ENCODE data around the gene GLRX.

The GLRX gene

GRCh38 chr5:95841914-95842812 lies 19.6 kb upstream of the GLRX start:
- ChIA-PET CTCF (interaction anchor here (0.6 to 1.0 kb wide), 3 partner anchors 29 to 61 kb away, joined by 3 to 6 read pairs (median 4); no protein-coding TSS in a partner anchor), POLR2A (interaction anchor here (1.5 kb wide), 1 partner anchor 195 kb away, joined by 4 read pairs; the partner anchor contains the start of gene RFESD)
- TF ChIP-seq ZNF384 (IDR thresholded peaks at IDR 0.05) (no peak), FOXK2 (IDR thresholded peaks at IDR 0.05) (no peak), SUZ12 (IDR thresholded peaks at IDR 0.05) (no peak), TARDBP (IDR thresholded peaks at IDR 0.05) (no peak), CTBP1 (IDR thresholded peaks at IDR 0.05; ENCODE audit: borderline replicate concordance) (no peak), NFRKB (IDR thresholded peaks at IDR 0.05) (no peak), HDGF (IDR thresholded peaks at IDR 0.05; ENCODE audit: borderline replicate concordance) (no peak), L3MBTL2 (conservative IDR thresholded peaks at IDR 0.05) (no peak), ELF4 (IDR thresholded peaks at IDR 0.05) (no peak), FOXM1 (IDR thresholded peaks at IDR 0.05; ENCODE audit: borderline replicate concordance) (no peak), PKNOX1 (IDR thresholded peaks at IDR 0.05) (no peak), SP1 (IDR thresholded peaks at IDR 0.05) (no peak), ARNT (IDR thresholded peaks at IDR 0.05) (no peak), FOXA1 (IDR thresholded peaks at IDR 0.05) (no peak), LEF1 (IDR thresholded peaks at IDR 0.05; ENCODE audit: borderline replicate concordance) (no peak), BHLHE40 (IDR thresholded peaks at IDR 0.05; ENCODE audit: borderline replicate concordance) (no peak)
- no peak for DNase-seq (ENCODE audit: extremely low spot score)

- CTCF ChIA-PET: interaction anchor here (0.8 kb wide), 1 partner anchor 60 kb away, joined by 4 read pairs; no protein-coding TSS in a partner anchor
- TF ChIP-seq BHLHE40 (IDR thresholded peaks at IDR 0.05; ENCODE audit: borderline replicate concordance) (no peak), NFRKB (IDR thresholded peaks at IDR 0.05) (no peak), ELF4 (IDR thresholded peaks at IDR 0.05) (no peak), ARNT (IDR thresholded peaks at IDR 0.05) (no peak), FOXM1 (IDR thresholded peaks at IDR 0.05; ENCODE audit: borderline replicate concordance) (no peak), FOXA1 (IDR thresholded peaks at IDR 0.05) (no peak), L3MBTL2 (conservative IDR thresholded peaks at IDR 0.05) (no peak), HDGF (IDR thresholded peaks at IDR 0.05; ENCODE audit: borderline replicate concordance) (no peak), ZNF384 (IDR thresholded peaks at IDR 0.05) (no peak), CTBP1 (IDR thresholded peaks at IDR 0.05; ENCODE audit: borderline replicate concordance) (no peak)
- DNase-seq (ENCODE audit: extremely low spot score): no peak
- POLR2A ChIA-PET: interaction anchor here (1.6 kb wide), 1 partner anchor 18 kb away, joined by 6 read pairs; the partner anchor contains the start of gene GLRX
These were observed 18.6 kb upstream of the GLRX start for GRCh38 chr5:95840956-95841705.

- DNase-seq (ENCODE audit: extremely low spot score): no peak
- TF ChIP-seq TARDBP (IDR thresholded peaks at IDR 0.05) (no peak), LEF1 (IDR thresholded peaks at IDR 0.05; ENCODE audit: borderline replicate concordance) (no peak)
- POLR2A ChIA-PET: interaction anchor here (1.6 kb wide), 1 partner anchor 16 kb away, joined by 6 read pairs; the partner anchor contains the start of gene GLRX
- CTCF ChIA-PET: no interaction called here
These were observed 17.1 kb upstream of the GLRX start for GRCh38 chr5:95839658-95840057.

- CTCF ChIA-PET: interaction anchor here (0.9 to 1.3 kb wide), 2 partner anchors 15 to 194 kb away, joined by 3 read pairs; no protein-coding TSS in a partner anchor
- POLR2A ChIA-PET: interaction anchor here (1.8 to 2.8 kb wide), 2 partner anchors 16 to 192 kb away, joined by 4 to 9 read pairs; partner anchors contain the start of genes GLRX and RFESD
- no peak for DNase-seq (ENCODE audit: extremely low spot score)
- no peak for TF ChIP-seq BHLHE40 (IDR thresholded peaks at IDR 0.05; ENCODE audit: borderline replicate concordance)
- TF ChIP-seq FOXA1 (IDR thresholded peaks at IDR 0.05): no peak
- TF ChIP-seq FOXK2 (IDR thresholded peaks at IDR 0.05): no peak
These were observed 16.0 kb upstream of the GLRX start for GRCh38 chr5:95838556-95838955.

- TF ChIP-seq HDGF (IDR thresholded peaks at IDR 0.05; ENCODE audit: borderline replicate concordance) (no peak), ELF4 (IDR thresholded peaks at IDR 0.05) (no peak), CTBP1 (IDR thresholded peaks at IDR 0.05; ENCODE audit: borderline replicate concordance) (no peak), TARDBP (IDR thresholded peaks at IDR 0.05) (no peak), FOXM1 (IDR thresholded peaks at IDR 0.05; ENCODE audit: borderline replicate concordance) (no peak), ZNF384 (IDR thresholded peaks at IDR 0.05) (no peak), BHLHE40 (IDR thresholded peaks at IDR 0.05; ENCODE audit: borderline replicate concordance) (no peak), ARNT (IDR thresholded peaks at IDR 0.05) (no peak), NFRKB (IDR thresholded peaks at IDR 0.05) (no peak), FOXA1 (IDR thresholded peaks at IDR 0.05) (no peak), LEF1 (IDR thresholded peaks at IDR 0.05; ENCODE audit: borderline replicate concordance) (no peak), SUZ12 (IDR thresholded peaks at IDR 0.05) (no peak), L3MBTL2 (conservative IDR thresholded peaks at IDR 0.05) (no peak), FOXK2 (IDR thresholded peaks at IDR 0.05) (no peak), PKNOX1 (IDR thresholded peaks at IDR 0.05) (no peak), SP1 (IDR thresholded peaks at IDR 0.05) (no peak)
- no peak for DNase-seq (ENCODE audit: extremely low spot score)
- ChIA-PET POLR2A (interaction anchor here (1.8 to 2.8 kb wide), 2 partner anchors 15 to 191 kb away, joined by 4 to 9 read pairs; partner anchors contain the start of genes GLRX and RFESD), CTCF (interaction anchor here (0.9 to 2.6 kb wide), 3 partner anchors 14 to 193 kb away, joined by 3 to 9 read pairs (median 3); no protein-coding TSS in a partner anchor)
These were observed 15.5 kb upstream of the GLRX start for GRCh38 chr5:95838001-95838520.
